Right lobe of liver (tissue), 6 donors: ENCODE results near the gene SLC25A26. TPM values are rescaled to one million over a fixed set of nuclear protein-coding genes. Genes with fewer than 3 reads are reported as not detected.

Experiments
- ATAC-seq, 4 donors: fragments of 200-7000 bp; cut with Tn5 transposase; one replicate each; pipeline ENCODE4 v1.9.1; 2020; ENCODE audit warnings: mild to moderate bottlenecking in 4 of 4, moderate library complexity in 4 of 4
- DNase-seq, 3 donors: peaks; one replicate each; pipeline ENCODE4 v3.0.0-alpha.2; 2020
- H3K27ac ChIP-seq, 3 donors: fragments of 200-600 bp; one replicate each; pipeline ENCODE4 v1.8.0; 2022
- H3K27me3 ChIP-seq, 2 donors: fragments of 200-600 bp; one replicate each; pipeline ENCODE4 v1.8.0; 2022
- H3K36me3 ChIP-seq, 4 donors: fragments of 200-600 bp; sonication (generic) in 1 of 4; one replicate each; pipeline versions ENCODE4 v1.5.1 to v1.8.0; 2017 to 2022; ENCODE audit warnings: control low read depth in 1 of 4
- H3K4me1 ChIP-seq, 4 donors: fragments of 200-600 bp; sonication (generic) in 1 of 4; one replicate each; pipeline versions ENCODE4 v1.5.1 to v1.8.0; 2017 to 2022; ENCODE audit warnings: control low read depth in 1 of 4
- H3K4me3 ChIP-seq, 3 donors: fragments of 200-600 bp; one replicate each; pipeline ENCODE4 v1.8.0; 2022
- H3K9me3 ChIP-seq, 4 donors: fragments of 200-600 bp; sonication (generic) in 1 of 4; one replicate each; pipeline versions ENCODE4 v1.5.1 to v1.8.0; 2017 to 2022; ENCODE audit warnings: control low read depth in 1 of 4
- POLR2A ChIP-seq: fragments of 450-650 bp; IDR thresholded peaks from one replicate; pipeline ENCODE4 v1.6.1; 2017; ENCODE audit warnings: antibody characterized with exemption, mild to moderate bottlenecking
- WGBS: methylation state at CpG from one replicate; pipeline ENCODE4 v1.1.6; 2018; ENCODE audit warnings: low coverage, low lambda C conversion rate; ENCODE audit not compliant: insufficient coverage; ENCODE audit errors: missing lambda C conversion rate; 5-methylcytosine and 5-hydroxymethylcytosine counted together
- intact Hi-C, 2 donors: fragments of 100-400 bp; cut with DNase I; formaldehyde crosslinking; loops; one replicate each; pipeline versions ENCODE4 v1.11.2 to v1.14.1; 2022
- total RNA-seq, 6 experiments: library from RNA; depleted of rRNA in 2 of 6; stranded (reverse); fragments of >200 nt in 2 of 6; fragmentation: NEBNext Ultra II Directional in 3 of 6; extraction: Animal tissue kit (Norgen Biotek cat#: 25700) in 3 of 6; gene quantifications; one replicate each; pipeline versions ENCODE4 v1.1.0 to v1.2.4, GENCODE V29; 2016 to 2023
- TF ChIP-seq, protein P1 (sequence below), 4 donors: fragments of 200-600 bp in 3 of 4; fragments of 450-650 bp in 1 of 4; IDR thresholded peaks; one replicate each; pipeline versions ENCODE4 v1.5.1 to v1.8.0; 2016 to 2022; ENCODE audit warnings: antibody characterized with exemption in 4 of 4, mild to moderate bottlenecking in 2 of 4
- donor health status: DM: no; HTN: yes; CAD: no.
- donor health status: DM: no; HTN: no; CAD: no.
- donor health status: DM: no; HTN: no; CAD: no.
- donor health status: DM: no; HTN: yes; CAD: no.
- donor health status: DM: no; HTN: yes; CAD: no.

The SLC25A26 gene
- total RNA-seq, 6 experiments from 2014 or later: 11.2 to 17.4 (median 12.8) TPM

DNA sequence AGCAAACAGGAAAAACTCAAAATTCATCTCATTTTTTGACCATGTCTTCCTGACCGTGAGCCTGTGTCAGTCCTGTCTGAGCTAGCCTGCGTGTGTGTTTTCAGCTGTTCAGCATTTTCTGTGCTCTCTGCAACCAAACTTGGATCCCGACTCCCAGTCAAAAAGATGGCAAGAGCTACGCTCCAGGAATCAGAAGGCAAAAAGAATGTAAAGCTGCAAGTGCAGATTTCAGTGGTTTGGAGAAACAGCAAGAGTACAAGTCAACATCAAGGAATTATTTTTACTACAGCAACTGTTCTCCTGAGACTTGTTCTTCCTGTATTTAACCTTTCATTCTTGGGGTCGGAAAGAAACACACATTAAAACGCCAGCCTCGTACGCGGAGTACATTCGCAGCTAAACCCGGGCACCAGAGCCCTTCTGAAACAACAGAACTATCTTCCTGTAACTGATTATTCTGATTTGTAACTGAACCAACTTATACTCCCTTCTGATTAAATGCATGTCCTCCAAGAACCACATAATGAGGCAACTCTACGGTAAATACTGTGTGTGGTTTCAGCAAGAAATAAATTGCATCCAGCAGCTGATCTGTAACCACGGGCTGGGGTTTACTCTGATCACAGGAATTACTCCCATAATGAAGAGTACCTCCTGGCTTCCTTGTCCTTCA is 172.7 kb downstream of the SLC25A26 start:
- no peak for ATAC-seq
- H3K27ac ChIP-seq: no peak overlapping the region
- 74% methylated on average over 11 of the region's 13 CpGs for WGBS
- no peak for DNase-seq
- H3K9me3 ChIP-seq: no peaks in the 10 kb centered on the region
- TF ChIP-seq, protein P1, sequence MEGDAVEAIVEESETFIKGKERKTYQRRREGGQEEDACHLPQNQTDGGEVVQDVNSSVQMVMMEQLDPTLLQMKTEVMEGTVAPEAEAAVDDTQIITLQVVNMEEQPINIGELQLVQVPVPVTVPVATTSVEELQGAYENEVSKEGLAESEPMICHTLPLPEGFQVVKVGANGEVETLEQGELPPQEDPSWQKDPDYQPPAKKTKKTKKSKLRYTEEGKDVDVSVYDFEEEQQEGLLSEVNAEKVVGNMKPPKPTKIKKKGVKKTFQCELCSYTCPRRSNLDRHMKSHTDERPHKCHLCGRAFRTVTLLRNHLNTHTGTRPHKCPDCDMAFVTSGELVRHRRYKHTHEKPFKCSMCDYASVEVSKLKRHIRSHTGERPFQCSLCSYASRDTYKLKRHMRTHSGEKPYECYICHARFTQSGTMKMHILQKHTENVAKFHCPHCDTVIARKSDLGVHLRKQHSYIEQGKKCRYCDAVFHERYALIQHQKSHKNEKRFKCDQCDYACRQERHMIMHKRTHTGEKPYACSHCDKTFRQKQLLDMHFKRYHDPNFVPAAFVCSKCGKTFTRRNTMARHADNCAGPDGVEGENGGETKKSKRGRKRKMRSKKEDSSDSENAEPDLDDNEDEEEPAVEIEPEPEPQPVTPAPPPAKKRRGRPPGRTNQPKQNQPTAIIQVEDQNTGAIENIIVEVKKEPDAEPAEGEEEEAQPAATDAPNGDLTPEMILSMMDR (IDR thresholded peaks at IDR 0.05): no peak
- no peaks in the 10 kb centered on the region for H3K4me1 ChIP-seq
- no peaks in the 10 kb centered on the region for H3K27me3 ChIP-seq
- H3K36me3 ChIP-seq: peaks cover 0 to 34% (median 7%) of the 10 kb centered on the region in 4 donors
- intact Hi-C loops: no loop called here
- H3K4me3 ChIP-seq: no peak overlapping the region

DNA sequence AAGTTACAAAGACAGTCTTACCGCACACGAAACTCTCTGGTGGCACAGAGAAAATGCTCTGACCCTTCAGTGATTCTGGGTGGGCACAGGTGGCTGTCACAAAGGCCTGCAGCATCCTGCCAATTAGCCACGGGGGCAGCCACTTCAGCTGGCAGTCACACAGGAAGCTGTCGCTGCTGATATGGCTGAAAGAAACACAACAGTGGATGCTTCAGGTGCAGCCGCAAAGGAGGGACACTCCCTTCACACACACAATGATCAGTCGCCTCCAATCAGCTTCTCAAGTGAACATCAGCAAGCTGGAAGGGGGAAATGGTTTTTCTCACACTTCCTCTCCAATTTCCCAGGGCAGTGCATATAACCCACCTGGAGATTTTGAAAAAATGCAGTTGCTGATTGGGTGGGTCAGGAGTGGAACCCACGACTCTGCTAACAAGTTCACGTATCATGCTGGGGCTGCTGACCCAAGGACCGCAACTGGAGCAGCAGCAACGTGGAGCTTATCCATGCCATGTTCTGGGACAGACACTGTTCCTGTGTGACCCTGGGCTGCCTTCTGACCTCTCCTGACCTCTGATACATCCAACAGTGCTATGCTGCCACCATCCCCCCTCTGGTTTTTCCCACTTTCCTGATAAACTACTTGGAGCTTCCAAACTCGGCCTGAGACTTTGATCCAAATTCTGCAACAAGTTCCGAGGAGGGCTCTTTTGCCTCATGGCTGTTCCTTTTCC is 173.4 kb downstream of the SLC25A26 start:
- Histone ChIP-seq H3K36me3 (peaks cover 0 to 37% (median 7%) of the 10 kb centered on the region in 4 donors), H3K27me3 (no peaks in the 10 kb centered on the region), H3K27ac (no peak overlapping the region), H3K4me3 (no peak overlapping the region), H3K4me1 (no peaks in the 10 kb centered on the region), H3K9me3 (no peaks in the 10 kb centered on the region)
- ATAC-seq: peak; percentile 47 to 65 (median 50)
- WGBS: 70% methylated on average over 7 of the region's 12 CpGs
- TF ChIP-seq POLR2A: no peak
- TF ChIP-seq, protein P1 (IDR thresholded peaks at IDR 0.05): no peak
- intact Hi-C loops: no loop called here
- DNase-seq: no peak

DNA sequence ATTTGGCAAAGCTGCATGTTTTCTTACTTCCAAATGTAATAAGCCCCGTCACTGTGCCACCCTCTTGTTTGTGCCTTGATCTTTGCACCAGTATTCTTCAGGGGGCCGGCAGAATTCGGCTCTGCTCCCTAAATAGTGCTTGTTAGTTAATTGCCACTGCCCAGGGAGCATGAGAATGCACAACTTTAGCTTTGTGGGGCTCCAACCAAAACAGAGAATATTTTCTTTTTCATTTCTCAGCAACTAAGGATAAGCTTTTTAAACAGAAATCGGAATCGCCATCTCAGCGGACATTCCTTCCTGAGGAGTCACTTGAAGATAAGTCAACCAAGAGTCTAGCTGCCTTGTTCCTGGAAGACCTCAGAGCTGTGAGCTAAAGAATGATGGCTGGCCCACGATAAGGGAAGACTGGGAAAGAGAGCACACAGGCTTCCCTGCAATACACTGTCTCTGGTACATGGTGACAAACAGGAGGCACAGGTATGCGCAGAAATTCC is 174.0 kb downstream of the SLC25A26 start:
- no peak for ATAC-seq
- Histone ChIP-seq H3K4me1 (no peaks in the 10 kb centered on the region), H3K36me3 (peaks cover 0 to 37% (median 7%) of the 10 kb centered on the region in 4 donors), H3K4me3 (no peak overlapping the region), H3K9me3 (no peaks in the 10 kb centered on the region), H3K27ac (no peak overlapping the region), H3K27me3 (no peaks in the 10 kb centered on the region)
- no peak for DNase-seq
- TF ChIP-seq, protein P1 (IDR thresholded peaks at IDR 0.05): no peak
- no peak for TF ChIP-seq POLR2A
- 75% methylated on average over 8 of the region's 8 CpGs for WGBS
- intact Hi-C loops: no loop called here

- Histone ChIP-seq H3K4me1 (no peaks in the 10 kb centered on the region), H3K27me3 (no peaks in the 10 kb centered on the region), H3K27ac (no peak overlapping the region), H3K36me3 (peaks cover 0 to 37% (median 7%) of the 10 kb centered on the region in 4 donors), H3K9me3 (no peaks in the 10 kb centered on the region), H3K4me3 (no peak overlapping the region)
- intact Hi-C loops: no loop called here
- TF ChIP-seq, protein P1 (IDR thresholded peaks at IDR 0.05): no peak
- TF ChIP-seq POLR2A: no peak
- 89% methylated on average over 5 of the region's 10 CpGs for WGBS
- DNase-seq (no peak), ATAC-seq (no peak)
Observed at GRCh38 chr3:66395635-66396034, 174.8 kb downstream of the SLC25A26 start.
